Measurements from ENCODE around the gene VIT.

VIT gene

GRCh38 chr2:36861896-36862295, 165.4 kb downstream of the VIT start:
- peaks cover 40% of the 10 kb centered on the region for H3K36me3 ChIP-seq (ENCODE audit: control insufficient read depth, insufficient read depth, low read length)
- H3K4me1 ChIP-seq (ENCODE audit: control insufficient read depth, insufficient read depth, low read length), result 0 out of 2 replicates have a peak, but pooled peaks cover 5% of the 10 kb centered on the region
- H3K27ac ChIP-seq (ENCODE audit: low read depth, low read length), result no peak overlapping the region
- H3K4me3 ChIP-seq (ENCODE audit: low read depth, low read length), result no peak overlapping the region
- H3K9me3 ChIP-seq (ENCODE audit: control insufficient read depth, insufficient read depth, low read depth, low read length), result no peaks in the 10 kb centered on the region
- no peaks in the 10 kb centered on the region for H3K27me3 ChIP-seq (ENCODE audit: control insufficient read depth, insufficient read depth, low read length)
- H3K9ac ChIP-seq (ENCODE audit: low read length), result no peak overlapping the region
